Choroid plexus epithelial cell (primary cell): ENCODE measurements around the gene SEMA4A.

Source experiments
- DNase-seq: peaks from one replicate; pipeline ENCODE4 v3.0.0-alpha.2; 2010; ENCODE audit warnings: low read depth
- H3K4me3 ChIP-seq: 2 replicates; pipeline ENCODE4 v1.5.1; 2011; ENCODE audit warnings: low read depth, mild to moderate bottlenecking, control low read depth, low read length, moderate library complexity
- CTCF ChIP-seq: conservative IDR thresholded peaks from 2 replicates; pipeline ENCODE4 v1.5.1; 2011; ENCODE audit warnings: low read depth, mild to moderate bottlenecking, control low read depth, inconsistent platforms, low read length, moderate library complexity

Gene SEMA4A

DNA sequence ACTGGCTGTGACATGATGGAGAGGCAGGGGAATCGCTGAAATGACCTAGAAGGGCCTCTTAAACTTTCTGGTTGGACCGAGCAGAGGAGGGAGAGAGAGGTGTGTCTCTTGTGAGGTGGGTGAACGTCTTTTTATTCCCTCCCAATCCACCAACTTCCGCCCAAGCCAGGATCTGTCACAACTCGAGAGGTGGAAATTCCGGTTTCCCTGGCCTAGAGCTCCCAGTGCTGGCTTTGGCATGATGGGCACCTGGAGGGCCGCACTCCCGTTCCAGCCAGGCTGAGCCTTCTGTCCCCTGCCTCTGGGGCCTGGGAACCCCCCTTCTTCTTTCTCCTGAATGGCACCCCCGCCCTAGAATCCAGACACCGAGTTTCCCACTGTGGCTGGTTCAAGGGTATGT is at the start of gene SEMA4A:
SEMA4A (plus strand) TSS at position 224 of the 400 bp plus-strand sequence. CDS start 994 bp downstream, outside the sequence.
- DNase-seq, result no peak
- no peak for TF ChIP-seq CTCF
- H3K4me3 ChIP-seq, result no peak within 1 kb of the TSS

GRCh38 chr1:156104065-156104810 is 49.1 kb upstream of the SEMA4A start:
- DNase-seq, result peak; percentile 76
- no peak overlapping the region for H3K4me3 ChIP-seq
- no peak for TF ChIP-seq CTCF

- peak; percentile 2 for TF ChIP-seq CTCF
- peak overlapping the region; percentile 45 for H3K4me3 ChIP-seq
- peak; percentile 54 for DNase-seq
Measured at GRCh38 chr1:156104861-156105832, 48.2 kb upstream of the SEMA4A start.

DNA sequence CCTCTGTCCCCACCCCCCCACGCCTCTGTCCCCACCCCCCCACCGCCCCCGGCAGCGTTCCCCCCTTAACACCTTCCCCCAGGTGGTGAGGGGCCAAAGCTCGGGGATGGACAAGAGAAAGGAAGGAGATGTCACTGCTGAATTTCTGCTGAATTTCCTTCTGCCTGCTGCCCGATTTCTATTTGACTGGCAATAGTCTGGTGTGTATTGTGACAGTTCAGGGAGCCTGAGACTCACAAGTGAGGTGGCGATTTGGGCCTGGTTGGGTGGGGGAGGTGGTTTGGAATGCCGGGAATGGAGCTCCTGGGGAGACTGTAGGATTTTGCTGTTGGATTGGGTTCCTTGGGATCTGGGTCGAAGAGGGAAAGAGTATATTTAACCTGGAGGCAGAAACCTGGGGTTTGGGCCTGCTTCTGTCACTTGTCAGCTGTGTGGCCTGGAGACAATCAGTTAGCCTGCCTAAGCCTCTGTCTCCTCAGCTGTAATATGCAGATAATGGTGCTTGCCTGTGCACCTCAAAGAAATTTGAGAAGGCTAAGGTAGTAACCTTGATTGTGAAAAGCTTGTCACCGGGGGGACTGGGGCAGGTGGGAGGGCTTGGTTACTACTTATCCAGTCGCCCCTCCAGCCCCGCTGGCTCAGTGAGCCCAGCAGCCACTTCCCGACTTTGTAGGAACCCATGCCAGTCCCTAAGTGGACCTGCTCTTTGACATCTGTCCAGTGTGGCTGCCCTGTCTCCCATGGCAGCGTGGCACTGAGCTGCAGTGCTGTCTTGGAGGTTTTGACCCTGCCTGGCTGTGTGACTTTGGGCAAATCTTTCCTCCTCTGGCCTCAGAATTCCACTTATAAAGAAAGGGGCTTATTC is 46.5 kb upstream of the SEMA4A start:
- DNase-seq, result peak; percentile 49
- peak overlapping the region; percentile 31 for H3K4me3 ChIP-seq
- no peak for TF ChIP-seq CTCF

DNA sequence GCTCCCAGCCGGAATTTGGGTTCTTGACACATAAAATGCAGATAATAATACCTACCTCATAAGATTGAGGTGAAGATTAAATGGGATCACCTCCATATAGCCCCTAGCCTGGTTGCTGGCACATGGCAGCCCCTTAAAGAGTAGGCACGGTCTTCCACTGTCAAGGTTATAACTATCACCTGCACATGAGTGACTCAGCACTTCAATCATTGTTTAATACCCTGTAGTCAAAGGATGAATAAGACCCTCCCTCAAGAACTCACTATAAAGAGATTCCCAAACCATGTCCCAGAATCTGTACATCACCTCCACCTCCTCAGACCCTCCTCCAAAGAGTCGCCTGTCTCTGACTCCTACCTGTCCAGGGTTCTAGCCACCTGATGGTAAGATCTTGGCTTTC is 45.3 kb upstream of the SEMA4A start:
- H3K4me3 ChIP-seq, result no peak overlapping the region
- TF ChIP-seq CTCF, result no peak
- no peak for DNase-seq

DNA sequence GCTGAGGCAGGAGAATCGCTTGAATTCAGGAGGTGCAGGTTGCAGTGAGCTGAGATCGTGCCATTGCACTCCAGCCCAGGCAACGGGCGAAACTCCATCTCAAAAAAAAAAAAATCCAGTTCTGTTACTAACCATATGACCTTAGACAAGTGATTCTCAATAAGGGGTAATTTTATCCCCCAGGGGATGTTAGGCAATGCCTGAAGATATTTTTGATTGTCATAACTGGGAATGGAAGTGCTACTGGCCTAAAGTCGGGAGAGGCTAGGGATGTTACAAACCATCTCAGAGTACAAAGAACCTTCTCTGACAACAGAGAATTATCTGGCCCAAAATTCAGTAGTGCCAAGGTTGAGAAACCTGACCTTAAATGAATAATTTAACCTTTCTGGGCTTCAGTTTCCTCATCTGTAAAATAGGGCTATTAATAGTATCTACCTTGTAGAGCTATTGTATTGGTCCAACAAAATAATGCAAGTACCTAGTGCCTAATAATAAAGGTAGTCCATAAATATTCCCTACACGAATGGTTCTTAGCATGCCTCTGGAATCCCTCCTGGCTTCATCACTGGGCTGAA is 44.6 kb upstream of the SEMA4A start:
- no peak for TF ChIP-seq CTCF
- no peak for DNase-seq
- no peak overlapping the region for H3K4me3 ChIP-seq
